ENCODE results near the gene SRRD.
"Not testable (repeated sequence)": the region's sequence is repeated elsewhere in the genome, so short reads cannot be mapped to it uniquely, and the experiment has no call there.

SRRD gene

DNA sequence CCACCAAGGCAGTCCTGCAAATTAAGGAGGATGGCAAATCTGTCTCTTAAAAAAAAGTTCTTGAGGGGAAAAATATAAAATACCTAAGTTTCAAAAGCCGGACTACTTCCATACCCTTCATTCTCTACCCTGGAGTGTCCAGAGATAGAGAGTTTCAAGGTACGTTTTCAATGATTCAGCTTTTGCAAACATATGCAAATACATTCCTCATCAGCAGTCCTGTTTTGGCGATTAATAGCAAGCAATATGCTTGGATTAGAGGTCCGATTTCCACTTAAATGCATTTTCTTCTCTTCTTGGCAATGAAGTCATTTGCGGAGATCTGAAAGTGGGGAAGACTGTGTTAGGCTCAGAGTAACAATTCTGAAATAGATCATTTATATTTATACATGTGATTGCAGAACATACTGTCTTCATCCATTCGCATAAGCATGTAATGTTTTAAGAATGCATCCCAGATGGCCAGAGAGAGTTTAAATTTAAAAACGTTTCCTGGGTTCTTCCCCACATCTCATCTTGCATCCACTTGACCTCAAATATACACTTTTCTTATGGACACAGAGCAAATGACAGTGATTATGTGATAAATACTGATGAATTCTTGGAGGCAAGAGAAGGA lies 42.4 kb downstream of the SRRD start:
- DNase-seq = no peak

DNA sequence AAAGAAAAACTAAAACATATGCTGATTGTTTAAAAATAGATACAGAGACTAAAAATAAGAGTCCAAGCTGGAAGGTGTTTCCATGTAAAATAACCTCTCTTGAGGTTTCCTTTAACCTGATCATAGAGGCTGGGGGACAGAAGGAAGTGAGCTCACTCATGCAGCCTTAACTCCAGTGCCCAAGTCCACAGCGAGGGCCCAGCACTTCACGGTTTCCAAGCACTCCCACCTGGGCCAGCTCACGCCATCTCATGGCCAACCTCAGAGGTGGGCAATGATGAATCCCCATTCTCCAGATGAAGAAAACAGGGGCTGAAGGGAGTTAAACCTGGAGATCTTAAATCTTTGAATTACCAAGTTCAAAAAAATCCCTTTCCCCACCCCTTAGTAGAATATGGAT lies 43.5 kb downstream of the SRRD start:
- no peak for DNase-seq

GRCh38 chr22:26527574-26528465 lies 44.1 kb downstream of the SRRD start:
- no peak for DNase-seq

DNA sequence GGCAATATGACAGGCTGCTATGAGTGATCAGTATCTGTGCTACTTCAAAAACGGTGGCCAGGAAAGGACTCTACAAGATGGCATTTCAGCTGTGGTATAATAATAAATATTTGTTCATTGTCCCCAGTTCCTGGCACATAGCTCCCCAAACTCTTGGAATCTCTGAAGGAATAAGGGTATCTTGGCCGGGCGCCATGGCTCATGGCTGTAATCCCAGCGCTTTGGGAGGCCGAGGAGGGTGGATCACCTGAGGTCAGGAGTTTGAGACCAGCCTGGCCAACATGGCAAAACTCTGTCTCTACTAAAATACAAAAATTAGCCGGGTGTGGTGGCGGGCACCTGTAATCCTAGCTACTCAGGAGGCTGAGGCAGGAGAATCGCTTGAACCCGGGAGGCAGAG lies 44.8 kb downstream of the SRRD start:
- not testable (repeated sequence) for DNase-seq

GRCh38 chr22:26529345-26529744 lies 45.7 kb downstream of the SRRD start:
- DNase-seq = no peak

- no peak for DNase-seq
These were observed 50.6 kb downstream of the SRRD start for GRCh38 chr22:26534171-26534855.

DNA sequence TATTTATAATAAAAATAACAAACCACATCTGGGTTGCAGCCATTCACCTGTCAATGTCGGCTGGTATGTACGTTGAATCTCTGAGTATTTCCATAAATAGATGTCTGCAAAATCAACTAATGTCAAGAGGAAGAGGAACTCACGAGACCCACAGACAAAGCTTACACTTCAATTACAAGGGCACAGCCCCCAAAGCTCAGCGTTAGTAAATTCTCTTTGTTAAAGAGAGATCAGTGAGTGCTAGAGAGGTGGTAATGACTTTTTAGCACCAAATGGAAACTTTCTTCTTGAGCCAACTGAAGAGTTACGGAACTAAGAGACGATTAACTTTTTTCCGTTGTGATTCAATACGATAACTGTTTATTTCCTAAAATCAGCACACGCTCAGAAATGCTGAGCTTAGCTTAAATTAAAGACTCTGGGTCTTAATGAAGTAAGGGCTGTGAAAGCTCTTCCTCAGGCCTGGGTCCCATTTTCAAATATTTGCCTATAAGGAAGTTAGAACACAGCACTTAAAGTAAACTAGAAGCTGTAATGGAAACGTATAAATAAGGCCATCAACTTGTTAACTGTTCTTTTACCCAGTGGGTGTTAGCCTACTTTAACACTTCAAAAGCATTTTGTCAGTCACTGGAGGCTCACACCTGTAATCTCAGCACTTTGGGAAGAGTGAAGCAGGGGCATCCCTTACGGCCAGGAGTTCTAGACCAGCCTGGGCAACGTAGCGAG lies 51.4 kb downstream of the SRRD start:
- no peak for DNase-seq

DNA sequence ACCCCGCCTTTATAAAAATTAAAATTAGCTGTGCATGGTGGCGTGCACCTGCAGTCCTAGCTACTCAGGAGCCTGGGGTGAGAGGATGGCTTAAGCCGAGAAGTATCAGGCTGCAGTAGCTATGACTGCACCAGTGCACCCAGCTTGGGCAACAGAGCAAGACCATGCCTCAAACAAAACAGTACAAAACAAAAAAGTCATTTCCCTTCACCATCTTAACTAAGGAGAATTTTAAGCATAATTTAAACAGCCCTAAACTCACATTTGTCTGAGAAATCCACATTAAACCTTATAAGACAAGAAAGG lies 51.9 kb downstream of the SRRD start:
- DNase-seq = no peak

DNA sequence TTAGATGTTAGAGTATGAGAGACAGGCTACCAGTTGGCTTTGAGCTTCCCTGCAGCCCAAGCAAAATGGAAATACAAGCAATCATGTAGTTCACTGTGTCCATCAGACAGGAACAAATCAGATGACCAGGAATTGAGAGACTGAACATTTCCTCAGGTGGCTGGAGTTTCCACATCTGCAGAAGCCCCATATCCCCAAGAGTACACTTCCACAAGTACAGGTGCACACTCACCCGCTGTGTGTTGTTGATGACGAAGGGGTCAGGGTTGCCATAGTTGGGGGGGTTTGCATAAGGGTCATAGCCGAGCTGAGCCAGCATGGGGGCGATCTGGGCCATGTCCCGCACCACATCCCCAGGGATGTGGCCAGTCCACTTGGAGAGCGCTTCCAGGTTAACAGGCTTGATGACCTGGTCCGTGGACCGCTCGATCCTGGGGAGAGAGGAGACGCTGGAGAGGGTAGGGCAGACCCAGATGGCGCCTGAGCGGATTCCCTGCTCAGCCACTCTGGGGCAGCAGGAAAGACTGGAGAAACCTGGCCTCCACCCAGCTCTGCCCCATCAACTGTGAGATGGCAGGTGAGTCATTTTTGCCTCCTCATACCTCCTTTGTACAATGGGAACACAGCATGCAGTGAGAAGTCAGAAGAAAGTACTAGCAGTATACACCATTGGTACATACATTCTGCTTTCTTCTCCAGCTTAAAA lies 52.5 kb downstream of the SRRD start:
- no peak for DNase-seq

DNA sequence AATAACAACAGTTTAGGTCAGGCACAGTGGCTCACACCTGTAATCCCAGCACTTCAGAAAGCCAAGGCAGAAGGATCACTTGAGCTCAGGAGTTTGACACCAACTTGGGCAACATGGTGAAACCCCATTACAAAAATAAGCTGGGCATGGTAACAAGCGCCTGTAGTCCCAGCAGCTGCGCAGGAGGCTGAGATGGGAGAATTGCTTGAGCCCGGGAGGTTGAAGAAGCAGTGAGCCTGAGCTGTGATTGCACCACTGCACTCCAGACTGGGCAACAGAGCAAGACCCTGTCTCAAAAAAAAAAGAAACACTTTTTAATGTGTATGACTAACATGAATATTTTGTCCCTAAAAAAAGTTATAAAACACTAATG lies 53.1 kb downstream of the SRRD start:
- DNase-seq = no peak

GRCh38 chr22:26540119-26540518 lies 56.4 kb downstream of the SRRD start:
- no peak for DNase-seq

DNA sequence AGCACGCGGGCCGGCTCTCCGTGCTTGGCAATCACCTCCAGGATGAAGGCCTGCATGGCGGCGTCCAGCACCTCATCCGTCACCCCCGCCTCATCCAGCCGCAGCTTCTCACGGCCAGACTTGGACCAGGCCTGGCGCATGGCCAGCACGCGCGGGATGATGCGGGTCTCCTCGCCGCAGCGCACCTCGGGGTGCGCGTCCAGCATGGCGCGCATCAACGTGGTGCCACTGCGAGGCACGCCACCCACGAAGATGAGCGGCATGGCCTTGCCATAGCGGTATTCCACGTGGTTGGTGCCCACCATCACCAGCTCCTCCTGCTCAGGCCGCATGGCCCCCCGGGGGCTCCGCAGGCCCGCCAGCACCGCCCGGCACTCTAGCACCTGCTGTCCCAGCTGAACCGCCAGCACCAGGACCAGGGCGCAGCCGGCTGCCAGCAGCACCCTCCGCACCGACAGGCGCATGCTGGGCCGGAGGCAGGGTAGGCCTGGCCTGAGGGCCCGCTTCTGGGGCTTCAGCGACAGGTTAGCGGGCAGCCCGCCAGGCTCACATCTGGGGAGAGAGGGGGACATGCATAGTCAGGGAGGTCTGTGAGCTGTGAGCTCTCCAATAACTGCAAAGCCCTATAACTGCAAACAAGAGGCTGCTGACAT lies 57.6 kb downstream of the SRRD start:
- DNase-seq = no peak

- no peak for DNase-seq
These were observed 59.2 kb downstream of the SRRD start for GRCh38 chr22:26542831-26543230.

Data from islet precursor cell (in vitro differentiated cells).